Caki2 (cell line): ENCODE data around the gene RHEB. TPM values are rescaled to one million over a fixed set of nuclear protein-coding genes. Genes with fewer than 3 reads are reported as not detected.
A peak's percentile ranks its signal among the peaks of the same experiment; 100 is the strongest.

Source experiments
- DNase-seq: peaks from one replicate; pipeline ENCODE4 v3.0.0-alpha.2; 2015; ENCODE audit warnings: low read depth
- in situ Hi-C: cut with HindIII; loops from 2 replicates; pipeline ENCODE4 v1.10.0; 2016; ENCODE audit warnings: low sequenced_read_pairs, low pct_unique_long_range_greater_than_20kb, mixed read lengths
- total RNA-seq: library from RNA; depleted of rRNA; stranded (reverse); fragments of >200 nt; shearing (Covaris generic); gene quantifications from 2 replicates; pipeline ENCODE4 v1.2.3, GENCODE V29; 2014; ENCODE audit warnings: low replicate concordance

The RHEB gene
- total RNA-seq, 1 experiment from 2014 or later = 154 TPM

DNA sequence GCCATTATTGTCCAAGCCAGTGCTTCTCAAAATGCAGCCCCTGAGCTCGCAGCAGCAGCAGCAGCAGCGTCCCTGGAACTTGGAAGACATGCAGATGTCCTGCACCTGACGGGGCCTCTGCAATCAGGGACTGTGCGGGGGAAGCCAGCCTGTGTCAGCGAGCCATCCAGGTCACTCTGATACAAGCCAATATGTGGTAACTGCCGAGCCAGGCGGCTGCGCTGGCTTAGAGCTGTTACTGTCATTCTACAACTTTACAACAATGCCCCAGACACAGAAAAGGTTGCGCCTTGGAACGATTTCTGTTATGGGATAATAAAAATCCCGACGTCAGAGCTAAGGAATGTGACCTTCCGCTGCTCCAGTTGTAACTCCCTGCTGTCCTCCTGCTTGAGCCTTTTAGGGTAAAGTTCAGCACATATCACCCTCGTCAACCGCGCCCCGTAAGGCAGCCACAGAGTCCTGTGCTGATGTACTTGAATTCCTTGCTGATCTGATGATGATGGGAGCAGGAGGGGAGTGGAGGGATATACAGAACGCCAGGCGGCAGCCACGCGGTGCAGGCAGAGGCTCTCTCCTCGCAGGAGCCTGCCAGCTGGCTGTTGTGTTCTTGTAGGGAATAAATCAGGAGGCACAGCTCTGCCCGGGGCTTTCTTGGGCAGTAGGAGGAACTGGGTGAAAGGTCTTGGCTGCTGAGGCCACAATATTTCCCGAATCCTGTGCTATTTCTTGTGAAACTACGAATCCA lies 59.8 kb downstream of the RHEB start:
- in situ Hi-C loops = no loop called here
- DNase-seq = peak; percentile 97

DNA sequence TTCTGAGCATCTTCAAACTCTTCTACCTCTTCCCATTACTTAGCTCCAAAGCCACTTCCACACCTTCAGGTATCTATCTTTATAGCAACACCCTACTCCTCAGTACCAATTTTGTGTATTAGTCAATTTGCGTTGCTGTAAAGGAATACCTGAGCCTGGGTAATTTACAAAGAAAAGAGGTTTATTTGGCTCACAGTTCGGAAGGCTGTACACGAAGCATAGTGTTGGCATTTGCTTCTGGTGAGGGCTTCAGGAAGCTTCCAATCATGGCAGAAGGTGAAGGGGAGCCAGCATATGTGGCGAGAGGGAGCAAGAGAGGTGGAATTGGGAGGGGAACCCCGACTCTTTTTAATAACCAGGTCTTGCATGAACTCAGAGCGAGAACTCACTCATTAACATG lies 62.2 kb downstream of the RHEB start:
- no peak for DNase-seq
- in situ Hi-C loops = no loop called here

DNA sequence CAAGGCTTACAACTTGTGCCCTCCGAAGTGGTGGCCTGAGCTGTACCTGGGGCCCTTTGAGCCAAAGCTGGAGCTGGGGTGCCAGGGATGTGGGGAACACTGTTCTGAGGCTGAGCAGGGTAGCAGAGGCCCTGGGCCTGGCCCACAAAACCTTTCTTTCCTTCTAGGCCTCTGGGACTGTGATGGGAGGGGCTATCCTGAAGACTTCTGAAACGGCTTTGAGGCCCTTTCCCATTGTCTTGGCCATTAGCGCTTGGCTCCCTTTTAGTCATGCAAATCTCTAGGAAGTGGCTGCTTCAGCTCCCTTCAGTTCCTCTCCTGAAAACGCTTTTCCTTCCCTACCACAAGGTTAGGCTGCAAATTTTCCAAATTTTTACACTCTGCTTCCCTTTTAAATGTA lies 62.9 kb downstream of the RHEB start:
- in situ Hi-C loops = no loop called here
- no peak for DNase-seq

- in situ Hi-C loops = no loop called here
Observed at GRCh38 chr7:151456276-151456675, 63.4 kb downstream of the RHEB start.

GRCh38 chr7:151455690-151456089 lies 64.0 kb downstream of the RHEB start:
- DNase-seq = no peak
- in situ Hi-C loops = no loop called here

More at GRCh38 chr7:151456276-151456675, 63.4 kb downstream of the RHEB start:
- DNase-seq = no peak

DNA sequence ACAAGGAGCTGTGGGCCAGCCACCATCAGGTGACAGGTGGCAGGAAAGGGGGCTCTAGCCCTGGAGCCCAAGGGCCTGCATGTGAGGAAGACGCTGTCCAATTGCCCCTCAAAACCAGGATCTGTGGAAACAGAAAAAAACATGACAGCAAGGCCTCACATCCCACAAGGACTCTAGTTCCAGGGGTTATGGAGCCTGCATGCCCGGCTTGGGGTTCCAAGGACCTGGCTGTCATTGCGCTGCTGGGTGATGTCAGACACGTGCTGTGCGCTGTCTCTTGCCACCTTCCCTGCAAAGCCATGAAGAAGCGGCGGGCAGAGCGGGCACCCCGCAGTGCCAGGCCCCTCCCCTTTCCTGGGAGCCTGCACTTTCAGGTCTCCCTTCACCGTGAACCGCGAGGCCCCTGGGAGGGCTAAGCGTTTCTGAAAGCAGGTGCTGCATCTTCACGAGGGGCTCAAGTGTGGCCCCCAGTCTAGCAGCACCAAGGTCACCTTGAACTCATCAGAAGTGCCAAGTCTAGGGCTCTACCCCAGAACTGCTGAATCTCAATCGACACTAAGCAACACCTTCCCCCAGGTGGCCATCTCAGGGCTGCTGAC lies 64.7 kb downstream of the RHEB start:
- DNase-seq = no peak
- in situ Hi-C loops = no loop called here

DNA sequence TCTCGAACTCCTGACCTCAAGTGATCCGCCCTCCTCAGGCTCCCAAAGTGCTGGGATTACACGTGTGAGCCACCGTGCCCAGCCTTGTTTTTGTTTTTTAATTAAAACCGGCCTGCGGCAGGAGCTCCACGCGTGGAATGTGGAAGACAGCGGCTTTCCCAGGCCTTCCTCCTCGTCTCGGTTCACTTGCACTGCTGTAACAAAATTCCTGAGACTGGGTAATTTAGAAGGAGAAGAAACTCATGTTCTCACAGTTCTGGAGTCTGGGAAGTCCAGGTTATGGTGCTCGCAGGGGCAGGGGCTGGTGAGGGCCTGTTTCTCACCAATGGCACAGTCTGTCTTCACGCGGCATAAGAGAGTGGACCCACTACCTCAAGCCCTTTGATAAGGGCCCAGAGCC lies 65.4 kb downstream of the RHEB start:
- in situ Hi-C loops = no loop called here

DNA sequence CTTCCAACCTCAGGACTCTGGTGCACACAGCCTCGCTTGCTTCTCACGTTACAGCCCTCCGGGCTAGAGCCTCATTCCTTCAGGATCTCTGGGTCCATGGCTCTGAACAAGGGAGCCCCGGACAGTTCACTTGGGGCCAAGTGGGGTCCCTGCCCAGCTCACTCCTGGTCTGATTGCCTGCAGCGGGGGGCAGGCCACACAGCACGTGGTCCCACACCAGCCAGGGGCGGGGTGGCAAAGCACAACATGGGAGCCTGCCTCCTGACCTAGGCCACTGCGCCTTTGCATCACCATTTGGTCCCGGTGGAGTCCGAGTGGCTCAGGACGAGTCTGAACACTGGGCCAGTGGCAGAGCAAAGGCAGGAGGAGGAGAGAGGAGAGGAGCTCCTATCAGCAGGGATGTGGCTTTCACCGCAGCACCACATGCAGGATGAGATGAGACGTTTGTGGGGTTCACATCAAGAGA lies 66.3 kb downstream of the RHEB start:
- no peak for DNase-seq
- in situ Hi-C loops = no loop called here

More for the DNA sequence above, 65.4 kb downstream of the RHEB start:
- no peak for DNase-seq

GRCh38 chr7:151452680-151453325 lies 66.9 kb downstream of the RHEB start:
- in situ Hi-C loops = no loop called here
- no peak for DNase-seq

DNA sequence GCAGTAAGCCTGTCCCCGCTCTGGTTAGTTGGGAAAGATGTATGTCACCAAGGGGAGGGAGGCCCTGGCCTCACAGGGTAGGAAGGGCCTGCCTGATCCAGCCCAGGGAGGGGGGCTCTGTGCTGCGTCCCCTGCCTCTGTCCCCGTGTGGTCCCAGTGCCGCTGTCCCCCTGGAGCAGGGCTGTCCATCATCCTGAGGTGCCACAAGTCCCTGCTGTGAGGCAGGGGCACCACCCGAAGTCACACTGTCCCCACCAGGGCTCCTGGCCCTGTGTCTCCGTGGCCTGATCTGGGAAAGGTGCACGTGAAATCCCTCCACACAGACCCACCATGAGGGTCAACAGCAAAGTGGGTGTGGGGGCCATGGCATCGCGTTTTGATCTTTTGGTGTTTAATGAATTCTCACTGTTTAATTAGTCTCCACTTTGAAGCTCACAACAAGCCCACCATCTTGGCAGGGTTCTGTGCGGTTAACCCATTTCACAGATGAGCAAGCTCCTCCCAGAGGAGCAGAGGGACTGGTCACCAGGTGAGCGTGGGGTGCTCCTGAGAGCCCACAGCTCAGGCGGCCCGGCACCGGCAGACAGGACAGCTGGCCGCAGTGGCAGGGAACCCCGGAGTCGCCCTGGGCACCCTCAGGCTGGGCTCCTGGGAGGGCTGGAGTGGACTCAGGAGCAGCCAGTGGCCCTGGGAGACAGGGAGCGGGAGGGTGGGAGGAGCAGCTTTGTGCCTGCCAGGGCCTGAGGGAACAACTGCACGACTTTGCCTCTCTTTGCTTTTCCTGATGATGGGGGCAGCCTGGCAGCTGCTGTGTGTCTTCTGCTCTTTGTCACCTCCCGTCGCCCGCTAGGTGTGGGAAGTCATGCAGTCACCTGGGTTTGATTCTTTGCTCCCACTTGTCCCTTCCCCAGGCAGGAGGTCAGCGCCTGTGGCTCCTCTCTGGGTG lies 67.8 kb downstream of the RHEB start:
- DNase-seq = no peak
- in situ Hi-C loops = no loop called here

DNA sequence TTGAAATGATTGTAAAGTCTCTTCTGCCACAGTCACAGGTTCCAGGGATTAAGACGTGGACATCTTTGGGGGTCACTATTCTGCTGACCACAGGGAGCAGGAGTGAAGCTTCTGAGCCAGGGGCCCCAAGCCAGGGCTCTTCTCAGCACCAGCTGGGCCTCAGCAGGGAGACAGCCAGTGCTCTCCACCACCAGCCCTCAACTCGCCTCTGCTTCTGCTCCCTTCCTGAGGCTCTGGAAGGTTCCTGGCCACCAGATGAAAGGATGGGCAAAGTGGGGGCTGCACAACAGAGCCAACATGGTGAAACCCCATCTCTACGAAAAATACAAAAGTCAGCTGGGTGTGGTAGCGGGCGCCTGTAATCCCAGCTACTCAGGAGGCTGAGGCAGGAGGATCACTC lies 68.5 kb downstream of the RHEB start:
- no peak for DNase-seq
- in situ Hi-C loops = no loop called here

DNA sequence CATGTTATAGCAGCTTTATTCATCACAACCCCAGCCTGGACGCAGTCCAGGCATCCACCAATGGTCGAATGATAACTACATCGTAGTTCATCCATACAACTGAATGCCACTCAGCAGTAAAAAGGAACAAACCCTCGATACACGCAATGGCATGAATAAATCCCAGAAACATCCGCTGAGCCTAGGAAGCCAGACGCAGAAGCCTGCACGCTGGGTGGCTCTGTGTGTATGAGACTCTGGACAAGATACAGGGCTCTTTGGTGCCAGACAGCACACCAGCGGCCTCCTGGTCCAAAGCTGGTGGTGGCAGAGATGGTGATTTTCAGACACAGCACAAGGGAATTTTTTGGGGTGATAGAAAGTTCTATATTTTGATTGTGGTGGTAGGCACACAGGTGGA lies 69.7 kb downstream of the RHEB start:
- DNase-seq = no peak
- in situ Hi-C loops = no loop called here

GRCh38 chr7:151448261-151449252 lies 71.1 kb downstream of the RHEB start:
- DNase-seq = no peak
- in situ Hi-C loops = no loop called here

- in situ Hi-C loops = no loop called here
- DNase-seq = no peak
Observed at GRCh38 chr7:151447901-151448260, 71.8 kb downstream of the RHEB start.

GRCh38 chr7:151447312-151447711 lies 72.4 kb downstream of the RHEB start:
- no peak for DNase-seq
- in situ Hi-C loops = no loop called here

DNA sequence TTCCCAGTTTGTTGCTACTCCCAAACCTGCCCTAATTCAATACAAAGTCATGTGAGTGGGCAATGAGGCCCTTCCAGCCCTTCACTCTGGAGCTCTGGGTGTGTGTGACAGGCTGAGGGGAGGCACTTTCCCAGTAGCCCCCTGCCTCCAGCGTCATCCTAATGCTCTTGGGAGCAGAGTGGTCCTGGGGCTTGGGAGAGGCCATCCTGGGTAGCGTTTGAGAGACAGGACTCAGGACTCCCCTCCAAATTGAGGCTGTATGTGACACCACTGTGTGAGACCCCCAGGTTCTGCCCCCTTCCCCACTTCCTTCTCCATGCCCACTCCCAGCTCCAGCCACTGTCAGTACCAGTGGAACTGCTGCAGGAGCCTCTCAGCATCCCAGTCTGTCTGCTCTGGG lies 73.3 kb downstream of the RHEB start:
- in situ Hi-C loops = no loop called here
- DNase-seq = no peak

DNA sequence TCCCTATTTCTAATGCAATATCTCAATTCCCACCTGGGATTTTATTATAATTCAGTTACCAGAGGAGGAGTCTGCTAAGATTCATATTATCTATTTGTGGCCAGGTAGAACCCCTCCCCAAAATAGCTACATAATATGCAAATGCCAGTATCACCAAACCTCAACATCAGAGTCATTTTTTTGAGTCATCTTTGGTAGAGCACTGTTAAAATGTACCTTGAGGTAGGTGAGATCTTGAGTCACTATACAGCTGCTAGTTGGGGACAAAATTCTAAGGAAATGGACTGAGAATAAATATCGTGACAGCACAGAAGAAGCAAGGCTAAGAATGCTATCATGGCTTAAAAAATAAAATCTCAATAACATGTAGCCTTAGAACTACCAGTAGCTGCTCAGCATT lies 75.1 kb downstream of the RHEB start:
- in situ Hi-C loops = no loop called here

More for the DNA sequence above, 75.1 kb downstream of the RHEB start:
- no peak for DNase-seq
